HUES64 (cell line): ENCODE data around the gene APOL2.
"Not testable (repeated sequence)": the region's sequence is repeated elsewhere in the genome, so short reads cannot be mapped to it uniquely, and the experiment has no call there.

Source experiments
- H3K27ac ChIP-seq: 2 replicates; pipeline ENCODE4 v1.7.0; 2013; ENCODE audit warnings: low read depth, low read length, inconsistent platforms
- H3K27me3 ChIP-seq: 2 replicates; pipeline ENCODE4 v1.6.1; 2013; ENCODE audit warnings: mild to moderate bottlenecking, low read length; ENCODE audit not compliant: insufficient read depth
- H3K36me3 ChIP-seq: 2 replicates; pipeline ENCODE4 v1.6.1; 2013; ENCODE audit warnings: mild to moderate bottlenecking, low read length; ENCODE audit not compliant: insufficient read depth
- H3K4me1 ChIP-seq: 2 replicates; pipeline ENCODE4 v1.6.1; 2013; ENCODE audit warnings: mild to moderate bottlenecking, low read length, moderate library complexity; ENCODE audit not compliant: insufficient read depth
- H3K4me3 ChIP-seq: 2 replicates; pipeline ENCODE4 v1.5.1; 2013; ENCODE audit warnings: mild to moderate bottlenecking, low read length, moderate library complexity
- H3K9ac ChIP-seq: 2 replicates; pipeline ENCODE4 v1.6.1; 2013; ENCODE audit warnings: mild to moderate bottlenecking, low read depth, low read length
- H3K9me3 ChIP-seq: 2 replicates; pipeline ENCODE4 v1.6.1; 2013; ENCODE audit warnings: low read depth, low read length; ENCODE audit not compliant: insufficient read depth
- WGBS: fragments of 150-250, 120-280 bp; methylation state at CpG from one replicate; pipeline ENCODE4 v1.1.7; 2013; ENCODE audit warnings: missing lambda C conversion rate; 5-methylcytosine and 5-hydroxymethylcytosine counted together

The APOL2 gene

DNA sequence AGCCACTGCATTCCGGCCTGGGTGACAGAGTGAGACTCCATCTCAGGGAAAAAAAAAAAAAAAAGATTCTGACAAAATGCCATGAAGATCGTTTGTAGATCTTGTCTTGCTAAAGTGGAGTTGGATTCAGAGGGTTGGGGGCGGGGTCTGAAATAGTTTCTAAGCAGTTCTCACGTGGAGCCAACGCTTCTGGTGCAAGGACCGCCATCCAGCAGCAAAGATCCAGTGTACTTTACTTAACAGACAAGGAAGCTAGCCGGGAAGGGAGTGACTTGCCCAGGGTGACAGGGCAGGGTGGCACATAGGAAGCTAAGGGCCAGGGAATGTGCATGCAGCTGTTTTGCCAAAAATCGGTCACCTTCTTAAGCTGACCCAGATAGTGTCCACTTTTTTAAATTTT lies 41.1 kb upstream of the APOL2 start:
- Histone ChIP-seq H3K9me3 (no peaks in the 10 kb centered on the region), H3K4me1 (no peaks in the 10 kb centered on the region), H3K9ac (no peak overlapping the region), H3K4me3 (no peak overlapping the region), H3K27ac (no peak overlapping the region), H3K36me3 (peaks cover 49% of the 10 kb centered on the region), H3K27me3 (no peaks in the 10 kb centered on the region)
- 93% methylated on average over 8 of the region's 8 CpGs for WGBS

DNA sequence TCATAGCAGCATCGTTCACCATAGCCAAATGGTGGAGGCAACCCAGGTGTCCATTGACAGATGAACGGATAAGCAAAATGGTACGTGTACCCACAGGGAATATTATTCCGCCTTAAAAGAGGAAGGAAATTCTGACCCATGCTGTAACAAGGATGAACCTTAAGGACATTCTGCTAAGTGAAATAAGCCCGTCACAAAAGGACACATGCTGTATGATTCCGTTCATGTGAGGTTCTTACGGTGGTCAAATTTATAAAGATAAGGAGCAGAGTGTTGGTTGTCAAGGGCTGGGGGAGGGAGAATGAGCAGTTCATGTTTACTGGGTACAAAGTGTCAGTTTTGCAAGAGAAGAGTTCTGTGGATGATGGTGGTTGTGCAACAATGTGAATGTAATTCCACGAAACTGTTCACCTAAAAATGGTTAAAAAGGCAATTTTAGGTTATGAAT lies 39.9 kb upstream of the APOL2 start:
- no peaks in the 10 kb centered on the region for H3K27me3 ChIP-seq
- H3K27ac ChIP-seq = no peak overlapping the region
- H3K9ac ChIP-seq = no peak overlapping the region
- no peak overlapping the region for H3K4me3 ChIP-seq
- no peaks in the 10 kb centered on the region for H3K9me3 ChIP-seq
- WGBS = 95% methylated on average over 8 of the region's 8 CpGs
- H3K36me3 ChIP-seq = peaks cover 38% of the 10 kb centered on the region
- H3K4me1 ChIP-seq = no peaks in the 10 kb centered on the region

DNA sequence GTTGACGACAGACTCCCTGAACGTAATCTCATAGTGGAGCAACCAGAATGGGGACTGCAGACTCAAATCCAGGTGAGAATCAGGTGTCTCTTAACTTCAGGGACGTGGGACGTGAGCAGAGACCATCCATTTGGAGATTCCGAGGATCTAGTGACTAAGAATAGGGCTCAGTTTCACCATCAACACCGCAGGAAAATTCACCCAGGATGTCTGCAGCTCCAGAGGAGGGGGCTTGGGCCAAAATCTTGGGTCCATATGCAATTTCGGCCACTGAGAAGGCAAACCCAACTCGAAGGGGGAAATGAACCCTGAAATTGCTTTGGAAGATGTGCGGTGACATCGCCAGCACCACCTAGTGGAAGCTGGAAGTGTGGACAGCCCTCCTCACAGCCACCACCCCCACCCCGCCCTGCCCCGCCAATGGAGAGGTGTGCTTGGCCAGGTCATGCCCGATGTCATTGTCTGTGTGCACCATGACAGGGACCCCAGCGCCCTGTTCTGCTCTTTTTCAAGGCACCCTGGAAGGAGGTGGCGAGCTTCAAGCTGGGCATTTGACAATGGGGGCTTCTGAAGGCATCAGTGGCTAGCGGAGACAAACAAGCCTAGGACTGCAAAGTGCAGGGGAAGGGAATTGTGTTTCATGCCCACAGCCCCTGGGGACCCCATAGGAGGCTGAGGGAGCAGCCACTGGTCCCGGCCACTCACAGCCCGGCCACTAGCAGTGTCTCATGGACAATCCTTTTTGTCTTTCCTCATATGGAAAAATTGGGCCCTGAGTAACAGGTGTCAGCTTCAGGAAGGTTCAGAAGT lies 38.4 kb upstream of the APOL2 start:
- Histone ChIP-seq H3K9me3 (no peaks in the 10 kb centered on the region), H3K27me3 (no peaks in the 10 kb centered on the region), H3K9ac (no peak overlapping the region), H3K4me1 (no peaks in the 10 kb centered on the region), H3K27ac (no peak overlapping the region), H3K4me3 (no peak overlapping the region), H3K36me3 (peaks cover 22% of the 10 kb centered on the region)
- WGBS = 41% methylated on average over 18 of the region's 18 CpGs

DNA sequence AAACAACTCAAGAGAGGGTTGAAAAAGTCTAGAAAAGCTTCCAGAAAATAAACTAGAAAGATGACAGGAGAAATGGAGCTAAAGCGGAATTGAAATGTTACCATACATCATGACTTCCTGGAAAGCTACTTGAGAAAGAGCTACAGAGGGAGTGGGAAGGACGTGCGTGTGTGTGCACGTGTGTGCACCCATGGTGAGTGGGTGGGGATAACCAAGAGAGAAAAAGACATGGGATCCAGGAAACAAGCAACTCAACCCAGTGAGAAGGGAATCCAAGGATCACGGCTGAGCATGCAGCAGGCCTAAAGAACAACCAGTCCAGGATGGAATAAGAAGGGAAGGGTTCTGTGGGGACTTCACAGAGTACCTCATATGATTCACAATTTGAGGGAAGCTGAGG lies 35.2 kb upstream of the APOL2 start:
- Histone ChIP-seq H3K4me3 (no peak overlapping the region), H3K9me3 (no peaks in the 10 kb centered on the region), H3K27me3 (no peaks in the 10 kb centered on the region), H3K36me3 (no peaks in the 10 kb centered on the region), H3K4me1 (no peaks in the 10 kb centered on the region), H3K9ac (no peak overlapping the region), H3K27ac (no peak overlapping the region)
- WGBS = 90% methylated on average over 5 of the region's 5 CpGs

DNA sequence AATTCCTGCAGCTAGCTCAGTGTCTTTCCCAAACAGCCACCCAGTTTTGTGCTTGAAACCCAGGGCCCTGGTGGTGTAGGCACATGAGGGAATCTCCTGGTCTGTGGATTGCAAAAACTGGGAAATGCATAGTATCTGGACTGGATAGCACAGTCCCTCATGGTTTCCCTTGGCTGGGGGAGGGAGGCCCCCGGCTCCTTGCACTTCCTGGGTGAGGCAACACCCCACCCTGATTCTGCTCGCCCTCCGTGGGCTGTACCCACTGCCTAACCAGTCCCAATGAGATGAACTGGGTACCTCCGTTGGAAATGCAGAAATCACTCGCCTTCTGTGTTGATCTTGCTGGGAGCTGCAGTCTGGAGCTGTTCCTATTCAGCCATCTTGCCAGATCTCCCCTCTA lies 32.6 kb upstream of the APOL2 start:
- WGBS = 96% methylated on average over 5 of the region's 5 CpGs
- H3K9me3 ChIP-seq, H3K36me3 ChIP-seq, H3K4me1 ChIP-seq, H3K9ac ChIP-seq, H3K4me3 ChIP-seq, H3K27ac ChIP-seq, H3K27me3 ChIP-seq: not testable (repeated sequence)

DNA sequence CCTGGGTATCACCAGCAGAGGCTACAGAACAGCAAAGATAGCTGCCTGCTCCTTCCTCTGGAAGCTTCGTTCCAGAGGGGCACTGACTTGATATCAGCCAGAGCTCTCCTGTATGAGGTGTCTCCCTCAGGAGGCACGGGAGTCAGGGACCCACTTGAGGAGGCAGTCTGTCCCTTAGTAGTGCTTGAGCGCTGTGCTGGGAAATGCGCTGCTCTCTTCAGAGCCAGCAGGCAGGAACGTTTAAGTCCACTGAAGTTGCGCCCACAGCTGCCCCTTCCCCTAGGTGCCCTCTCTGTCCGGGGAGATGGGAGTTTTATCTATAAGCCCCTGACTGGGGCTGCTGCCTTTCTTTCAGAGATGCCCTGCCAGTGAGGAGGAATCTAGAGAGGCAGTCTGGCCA lies 31.9 kb upstream of the APOL2 start:
- H3K4me1 ChIP-seq, H3K9ac ChIP-seq, H3K27me3 ChIP-seq, H3K27ac ChIP-seq, H3K9me3 ChIP-seq, H3K36me3 ChIP-seq, H3K4me3 ChIP-seq: not testable (repeated sequence)
- WGBS = 89% methylated on average over 7 of the region's 7 CpGs

DNA sequence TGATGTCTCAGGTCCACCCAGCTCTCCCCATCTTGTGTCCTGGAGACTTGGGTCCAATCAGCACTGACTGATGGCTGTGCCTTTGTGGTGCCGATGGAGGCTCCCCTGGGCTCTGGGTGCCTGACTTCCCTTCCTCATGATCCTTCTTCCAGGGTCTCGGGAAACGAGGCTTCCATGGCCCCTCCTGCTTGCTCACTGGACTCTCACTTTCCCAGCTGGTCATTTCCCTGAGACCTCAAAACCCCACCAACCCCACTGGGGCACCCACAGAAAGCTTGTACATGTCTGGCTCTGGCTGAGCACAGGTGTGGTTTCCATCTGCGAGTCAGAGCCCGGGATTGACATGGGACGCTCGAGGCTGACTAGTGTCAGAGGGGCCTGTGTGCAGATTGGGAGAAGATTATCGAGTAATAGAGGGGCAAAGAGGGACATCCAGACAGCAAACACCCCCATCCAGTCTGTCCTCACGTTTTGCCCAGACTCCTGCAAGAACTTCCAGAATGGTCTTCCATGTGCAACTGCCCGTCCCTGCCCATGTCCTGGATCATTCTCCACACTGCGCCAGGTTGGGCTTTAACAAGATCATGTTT lies 28.7 kb upstream of the APOL2 start:
- WGBS = 94% methylated on average over 11 of the region's 11 CpGs
- Histone ChIP-seq H3K36me3 (no peaks in the 10 kb centered on the region), H3K4me3 (no peak overlapping the region), H3K9me3 (no peaks in the 10 kb centered on the region), H3K27ac (no peak overlapping the region), H3K4me1 (no peaks in the 10 kb centered on the region), H3K9ac (no peak overlapping the region), H3K27me3 (no peaks in the 10 kb centered on the region)

DNA sequence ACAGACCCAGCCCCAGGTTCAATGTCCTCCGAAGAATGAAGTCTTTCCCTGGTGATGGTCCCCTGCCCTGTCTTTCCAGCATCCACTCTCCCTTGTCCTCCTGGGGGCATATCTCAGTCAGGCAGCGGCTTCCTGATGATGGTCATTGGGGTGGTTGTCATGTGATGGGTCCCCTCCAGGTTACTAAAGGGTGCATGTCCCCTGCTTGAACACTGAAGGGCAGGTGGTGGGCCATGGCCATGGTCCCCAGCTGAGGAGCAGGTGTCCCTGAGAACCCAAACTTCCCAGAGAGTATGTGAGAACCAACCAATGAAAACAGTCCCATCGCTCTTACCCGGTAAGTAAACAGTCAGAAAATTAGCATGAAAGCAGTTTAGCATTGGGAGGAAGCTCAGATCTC lies 27.7 kb upstream of the APOL2 start:
- Histone ChIP-seq H3K36me3 (no peaks in the 10 kb centered on the region), H3K27me3 (no peaks in the 10 kb centered on the region), H3K9me3 (no peaks in the 10 kb centered on the region), H3K4me3 (no peak overlapping the region), H3K27ac (no peak overlapping the region), H3K4me1 (no peaks in the 10 kb centered on the region), H3K9ac (no peak overlapping the region)
- WGBS = 96% methylated on average over 4 of the region's 4 CpGs

DNA sequence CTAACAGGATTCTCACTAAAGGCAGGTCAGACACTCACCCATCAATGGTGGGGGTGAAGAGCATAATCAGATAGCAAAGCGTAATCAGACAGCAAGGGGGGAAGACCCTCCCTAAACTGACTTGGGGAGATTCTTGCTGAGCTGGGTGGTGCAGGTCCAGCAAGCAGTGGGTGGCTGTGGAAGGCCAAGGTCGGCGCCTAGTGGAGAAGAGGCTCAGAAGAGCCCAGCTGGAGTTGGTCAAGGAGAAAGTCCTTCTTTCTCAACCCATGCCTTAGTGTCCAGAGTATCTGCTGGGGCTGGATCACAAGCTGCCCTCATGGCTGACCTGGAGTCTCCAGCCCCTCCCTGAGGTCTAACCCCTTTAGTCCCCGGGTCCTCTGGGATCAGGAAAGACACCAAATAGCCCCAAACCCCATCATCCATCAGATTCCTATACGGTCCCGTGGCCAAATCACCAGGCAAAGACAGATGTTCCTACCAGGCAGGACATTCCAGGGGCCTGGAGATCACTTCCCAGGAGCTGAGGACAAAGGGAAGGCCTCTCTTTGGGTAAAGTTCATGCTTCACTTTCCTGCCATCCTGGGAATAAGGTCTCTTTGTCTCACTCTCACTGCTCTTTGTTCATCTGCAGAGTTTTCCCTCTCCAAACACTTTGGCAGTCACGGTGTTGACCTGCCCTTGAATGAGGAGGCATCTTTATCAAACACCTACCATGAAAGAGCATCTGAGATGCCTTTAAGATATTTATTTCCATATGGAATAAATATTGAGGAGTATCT lies 24.7 kb upstream of the APOL2 start:
- H3K4me3 ChIP-seq, H3K9me3 ChIP-seq, H3K4me1 ChIP-seq, H3K27me3 ChIP-seq, H3K36me3 ChIP-seq, H3K27ac ChIP-seq, H3K9ac ChIP-seq: not testable (repeated sequence)
- WGBS = 89% methylated on average over 6 of the region's 7 CpGs

DNA sequence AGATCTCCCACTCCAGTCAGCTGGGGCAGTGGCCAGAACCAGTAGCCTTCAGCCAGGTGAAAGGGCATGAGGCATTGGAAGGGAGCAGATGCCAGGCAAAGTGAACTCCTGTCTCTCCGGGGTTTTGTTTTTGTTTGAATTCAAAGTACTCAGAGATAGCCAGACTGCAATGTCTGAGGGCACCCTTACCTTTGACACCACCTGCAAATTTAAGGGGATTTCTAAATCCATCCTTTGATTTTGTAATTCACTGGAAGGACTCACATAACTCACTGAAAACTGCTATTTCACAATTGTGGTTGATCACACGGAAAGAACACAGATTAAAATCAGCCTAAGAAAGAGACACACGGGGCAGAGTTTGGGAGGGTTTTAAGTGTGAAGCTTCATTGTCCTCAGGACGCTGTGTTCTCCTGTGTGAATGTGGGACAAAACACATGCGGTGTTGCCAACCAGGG lies 23.9 kb upstream of the APOL2 start:
- peaks cover 15% of the 10 kb centered on the region for H3K4me1 ChIP-seq
- not testable (repeated sequence) for H3K4me3 ChIP-seq, H3K27ac ChIP-seq, H3K9ac ChIP-seq, H3K9me3 ChIP-seq, H3K27me3 ChIP-seq, H3K36me3 ChIP-seq
- WGBS = 72% methylated on average over 5 of the region's 5 CpGs

DNA sequence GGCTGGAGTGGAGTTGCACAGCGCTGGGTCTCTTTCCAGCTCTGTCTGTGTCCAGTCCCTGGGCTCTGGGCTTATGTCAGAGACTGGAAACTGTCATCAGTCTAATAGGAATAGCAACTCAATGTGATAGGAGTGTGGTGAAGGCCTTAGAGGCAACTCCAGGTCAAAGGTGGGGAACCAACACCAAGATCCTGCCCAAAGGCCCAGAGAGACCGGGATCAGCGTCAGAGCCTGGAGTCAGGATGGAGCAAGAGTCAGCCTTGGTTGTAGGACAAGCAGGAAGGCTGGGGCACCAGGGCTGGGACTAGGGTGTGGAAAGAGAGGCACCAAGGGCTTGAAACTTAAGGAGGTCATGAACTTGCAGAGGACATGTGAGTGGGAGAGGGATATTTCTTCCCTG lies 23.0 kb upstream of the APOL2 start:
- H3K36me3 ChIP-seq, H3K9ac ChIP-seq, H3K27ac ChIP-seq, H3K9me3 ChIP-seq, H3K4me3 ChIP-seq, H3K27me3 ChIP-seq: not testable (repeated sequence)
- peaks cover 16% of the 10 kb centered on the region for H3K4me1 ChIP-seq
- WGBS = 90% methylated on average over 3 of the region's 3 CpGs
